ENCODE measurements around the gene THAP11. TPM values are rescaled to one million over a fixed set of nuclear protein-coding genes. Genes with fewer than 3 reads are reported as not detected.

THAP11 gene
- total RNA-seq (10 to 100 TPM; 23.5 to 80.7 (median 35.7) TPM), polyA plus RNA-seq (10 to 100 TPM; 19.9 to 31.7 (median 24.3) TPM)
- long read RNA-seq, donor 1, transcript THAP11-201 (1 exons, 2,114 nt): major isoform, 43 of 43 reads
- long read RNA-seq, donor 1, partial matches to known transcripts: 0 of 43 reads
- long read RNA-seq, donor 1, other reads (novel, unspliced or antisense): 0 of 43 reads
- long read RNA-seq, donor 2, transcript THAP11-201 (1 exons, 2,114 nt): major isoform, 34 of 34 reads
- long read RNA-seq, donor 2, partial matches to known transcripts: 0 of 34 reads
- long read RNA-seq, donor 2, other reads (novel, unspliced or antisense): 0 of 34 reads

- peak; percentile 97 for DNase-seq
- intact Hi-C loops (cut with DNase I; ENCODE audit: low total_unique reads): loop anchor here (10.0 kb wide), 1 partner anchor 93 kb away; the partner anchor contains the start of genes CTRL and PSMB10
- Histone ChIP-seq H3K9me3 (no peaks in the 10 kb centered on the region), H3K4me1 (peaks cover 30 to 48% (median 43%) of the 10 kb centered on the region in 6 donors), H3K27me3 (replicated peaks in 1 of 7) (no peaks in the 10 kb centered on the region), H3K4me3 (peak within 1 kb of the TSS; percentile 59 to 97 (median 81)), H3K27ac (peak within 1 kb of the TSS; percentile 98 to 100 (median 100)), H3K36me3 (no peaks in the 10 kb centered on the region)
- TF ChIP-seq CTCF (IDR thresholded peaks at IDR 0.05 in 8 of 11, conservative IDR thresholded peaks at IDR 0.05 in 3 of 11) (peak; percentile 87 to 98 (median 94)), POLR2AphosphoS5 (IDR thresholded peaks at IDR 0.05) (peak; percentile 82 to 90 (median 84)), POLR2A (IDR thresholded peaks at IDR 0.05) (peak in 2 of 3 donors; percentile 10 to 51)
- 0% methylated on average over 34 to 83 of the region's 83 CpGs for WGBS, 5 donors
Observed at GRCh38 chr16:67841816-67842508, at the start of gene THAP11. Gene THAP11, plus strand, starts transcription at chr16:67842320. Its CDS starts 235 bp downstream, at chr16:67842555.

- H3K9me3 ChIP-seq: no peaks in the 10 kb centered on the region
- no peak for DNase-seq
- no peak overlapping the region for H3K27ac ChIP-seq
- no peaks in the 10 kb centered on the region for H3K27me3 ChIP-seq (replicated peaks in 1 of 7)
- intact Hi-C loops (cut with DNase I; ENCODE audit: low total_unique reads): no loop called here
- peaks cover 0 to 52% (median 14%) of the 10 kb centered on the region in 6 donors for H3K36me3 ChIP-seq
- H3K4me3 ChIP-seq: no peak overlapping the region
- TF ChIP-seq POLR2AphosphoS5 (IDR thresholded peaks at IDR 0.05) (no peak), POLR2A (IDR thresholded peaks at IDR 0.05) (no peak), CTCF (IDR thresholded peaks at IDR 0.05 in 8 of 11, conservative IDR thresholded peaks at IDR 0.05 in 3 of 11) (no peak)
- WGBS, 5 donors: 92 to 99% (median 97%) methylated on average over 5 of the region's 5 CpGs
- H3K4me1 ChIP-seq: peaks cover 2 to 62% (median 18%) of the 10 kb centered on the region in 6 donors
Observed at GRCh38 chr16:67796099-67796718, 45.9 kb upstream of the THAP11 start.

GRCh38 chr16:67800338-67800926 lies 41.7 kb upstream of the THAP11 start:
- H3K4me1 ChIP-seq: peaks cover 33 to 86% (median 54%) of the 10 kb centered on the region in 6 donors
- H3K4me3 ChIP-seq: no peak overlapping the region
- no peak for DNase-seq
- intact Hi-C loops (cut with DNase I; ENCODE audit: low total_unique reads): loop anchor here (10.0 kb wide), 2 partner anchors 46 to 276 kb away; partner anchors contain the start of gene RIPOR1
- no peak for TF ChIP-seq POLR2A (IDR thresholded peaks at IDR 0.05)
- no peak for TF ChIP-seq CTCF (IDR thresholded peaks at IDR 0.05 in 8 of 11, conservative IDR thresholded peaks at IDR 0.05 in 3 of 11)
- no peak for TF ChIP-seq POLR2AphosphoS5 (IDR thresholded peaks at IDR 0.05)
- peaks cover 0 to 82% (median 14%) of the 10 kb centered on the region in 6 donors for H3K36me3 ChIP-seq
- H3K9me3 ChIP-seq: no peaks in the 10 kb centered on the region
- no peaks in the 10 kb centered on the region for H3K27me3 ChIP-seq (replicated peaks in 1 of 7)
- no peak overlapping the region for H3K27ac ChIP-seq
- 81 to 89% (median 86%) methylated on average over 6 to 7 of the region's 7 CpGs for WGBS, 5 donors

Data from spleen (tissue), 13 donors.